Osteoblast (primary cell): Measurements from ENCODE around the gene FAM221A. TPM values are rescaled to one million over a fixed set of nuclear protein-coding genes. Genes with fewer than 3 reads are reported as not detected.

Experiments
- DNase-seq: peaks from one replicate; pipeline ENCODE4 v3.0.0; 2011; ENCODE audit warnings: low spot score, mixed read lengths; ENCODE audit not compliant: insufficient read length; ENCODE audit errors: missing footprints
- H2AFZ ChIP-seq: 2 replicates; pipeline ENCODE4 v1.6.0; 2011; ENCODE audit warnings: mild to moderate bottlenecking, low read length
- H3K27ac ChIP-seq: 2 replicates; pipeline ENCODE4 v1.5.1; 2011; ENCODE audit warnings: mild to moderate bottlenecking, low read depth, low read length, moderate library complexity
- H3K27me3 ChIP-seq: 2 replicates; pipeline ENCODE4 v1.6.0; 2012; ENCODE audit warnings: mild to moderate bottlenecking, control low read depth, inconsistent platforms, low read length, moderate library complexity; ENCODE audit not compliant: insufficient read depth
- H3K36me3 ChIP-seq: 2 replicates; pipeline ENCODE4 v1.5.1; 2011; ENCODE audit warnings: mild to moderate bottlenecking, low read length, control low read depth, moderate library complexity; ENCODE audit not compliant: insufficient read depth
- H3K4me1 ChIP-seq: 2 replicates; pipeline ENCODE4 v1.5.1; 2011; ENCODE audit warnings: mild to moderate bottlenecking, low read length, control low read depth, moderate library complexity; ENCODE audit not compliant: insufficient read depth
- H3K4me2 ChIP-seq: 2 replicates; pipeline ENCODE4 v1.6.0; 2011; ENCODE audit warnings: mild to moderate bottlenecking, low read length; ENCODE audit not compliant: insufficient read depth
- H3K4me3 ChIP-seq: fragments of 200-600 bp; sonication (generic); 3 replicates; pipeline ENCODE4 v1.5.1; 2012; ENCODE audit warnings: mild to moderate bottlenecking, low read length, inconsistent platforms; ENCODE audit not compliant: insufficient read depth
- H3K79me2 ChIP-seq: 2 replicates; pipeline ENCODE4 v1.6.0; 2012; ENCODE audit warnings: mild to moderate bottlenecking, low read length, control low read depth, inconsistent platforms; ENCODE audit not compliant: insufficient read depth
- H3K9me3 ChIP-seq: 2 replicates; pipeline ENCODE4 v1.5.1; 2011; ENCODE audit warnings: low read depth, low read length, control low read depth
- H4K20me1 ChIP-seq: 2 replicates; pipeline ENCODE4 v1.6.0; 2012; ENCODE audit warnings: mild to moderate bottlenecking, low read length, control low read depth; ENCODE audit not compliant: insufficient read depth
- CTCF ChIP-seq: IDR thresholded peaks from 2 replicates; pipeline ENCODE4 v1.5.1; 2011; ENCODE audit warnings: mild to moderate bottlenecking, low read depth, low read length, moderate library complexity; ENCODE audit errors: extremely low read depth
- total RNA-seq: library from RNA; depleted of rRNA; stranded (reverse); fragments of >200 nt; gene quantifications from 2 replicates; pipeline ENCODE4 v1.2.3, GENCODE V29; 2012

The FAM221A gene
- total RNA-seq, 1 donor: 0.72 TPM

GRCh38 chr7:23662124-23662983 lies 17.6 kb upstream of the FAM221A start:
- TF ChIP-seq CTCF: no peak
- H3K4me3 ChIP-seq: no peak overlapping the region

DNA sequence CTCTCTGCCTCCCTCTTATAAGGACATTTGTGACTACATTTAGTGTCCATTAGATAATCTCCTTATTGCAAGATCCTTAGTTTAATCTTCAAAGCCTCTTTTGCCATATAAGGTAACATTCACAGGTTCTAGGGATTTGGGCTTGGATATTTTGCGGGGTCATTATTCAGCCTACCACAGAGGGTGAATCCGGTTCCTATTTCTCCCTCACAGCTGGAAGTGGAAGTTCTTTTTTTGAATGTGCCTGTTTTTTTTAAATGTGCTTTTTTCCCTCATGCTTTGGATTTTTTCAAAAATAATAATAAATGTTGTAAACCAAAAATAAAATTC lies 17.1 kb upstream of the FAM221A start:
- no peak overlapping the region for H3K4me2 ChIP-seq
- H3K27ac ChIP-seq: no peak overlapping the region
- H3K4me3 ChIP-seq: no peak overlapping the region
- no peaks in the 10 kb centered on the region for H4K20me1 ChIP-seq
- no peaks in the 10 kb centered on the region for H3K4me1 ChIP-seq
- no peaks in the 10 kb centered on the region for H3K79me2 ChIP-seq
- no peaks in the 10 kb centered on the region for H3K9me3 ChIP-seq
- TF ChIP-seq CTCF: no peak
- H2AFZ ChIP-seq: no peak overlapping the region
- no peaks in the 10 kb centered on the region for H3K27me3 ChIP-seq
- no peaks in the 10 kb centered on the region for H3K36me3 ChIP-seq
- no peak for DNase-seq

More at GRCh38 chr7:23662124-23662983, 17.6 kb upstream of the FAM221A start:
- DNase-seq: no peak
- no peaks in the 10 kb centered on the region for H3K4me1 ChIP-seq
- no peaks in the 10 kb centered on the region for H3K9me3 ChIP-seq
- H3K79me2 ChIP-seq: no peaks in the 10 kb centered on the region
- H4K20me1 ChIP-seq: no peaks in the 10 kb centered on the region
- H2AFZ ChIP-seq: no peak overlapping the region
- no peaks in the 10 kb centered on the region for H3K36me3 ChIP-seq
- H3K4me2 ChIP-seq: no peak overlapping the region
- no peaks in the 10 kb centered on the region for H3K27me3 ChIP-seq
- no peak overlapping the region for H3K27ac ChIP-seq

GRCh38 chr7:23664122-23664521 lies 15.9 kb upstream of the FAM221A start:
- H2AFZ ChIP-seq: no peak overlapping the region
- no peaks in the 10 kb centered on the region for H3K9me3 ChIP-seq
- H3K4me3 ChIP-seq: no peak overlapping the region
- H3K27me3 ChIP-seq: no peaks in the 10 kb centered on the region
- H4K20me1 ChIP-seq: no peaks in the 10 kb centered on the region
- H3K79me2 ChIP-seq: no peaks in the 10 kb centered on the region
- no peak for TF ChIP-seq CTCF
- H3K36me3 ChIP-seq: no peaks in the 10 kb centered on the region
- no peak overlapping the region for H3K27ac ChIP-seq
- H3K4me1 ChIP-seq: no peaks in the 10 kb centered on the region
- no peak for DNase-seq
- no peak overlapping the region for H3K4me2 ChIP-seq

GRCh38 chr7:23672033-23672432 lies 8.0 kb upstream of the FAM221A start:
- DNase-seq: no peak
- H3K9me3 ChIP-seq: no peaks in the 10 kb centered on the region
- no peak for TF ChIP-seq CTCF
- H3K36me3 ChIP-seq: no peaks in the 10 kb centered on the region
- no peak overlapping the region for H3K4me3 ChIP-seq
- no peak overlapping the region for H3K4me2 ChIP-seq
- H3K4me1 ChIP-seq: no peaks in the 10 kb centered on the region
- H4K20me1 ChIP-seq: no peaks in the 10 kb centered on the region
- no peaks in the 10 kb centered on the region for H3K27me3 ChIP-seq
- no peaks in the 10 kb centered on the region for H3K79me2 ChIP-seq
- H2AFZ ChIP-seq: no peak overlapping the region
- no peak overlapping the region for H3K27ac ChIP-seq
